PFSK-1 (cell line): ENCODE measurements around the gene TMEM196.

Source experiments
- POLR2AphosphoS5 ChIP-seq: IDR thresholded peaks from 2 replicates; pipeline ENCODE4 v1.6.1; 2012; ENCODE audit warnings: low read depth, mild to moderate bottlenecking, control low read depth, low read length, moderate library complexity
- SIN3A ChIP-seq: IDR thresholded peaks from 2 replicates; pipeline ENCODE4 v1.6.1; 2012; ENCODE audit warnings: mild to moderate bottlenecking, low read length, moderate library complexity, borderline replicate concordance; ENCODE audit not compliant: insufficient read depth

GRCh38 chr7:19690736-19691135 is 82.7 kb downstream of the TMEM196 start:
- no peak for TF ChIP-seq POLR2AphosphoS5
- TF ChIP-seq SIN3A = no peak
